Activated naive CD8-positive, alpha-beta T cell treated with anti-CD3 and anti-CD28 coated beads, Interleukin-2, amount 10 ng/mL, durations not matched to agents 7 days and 5 days (primary cell): ENCODE data around the gene EDC4. TPM values are rescaled to one million over a fixed set of nuclear protein-coding genes. Genes with fewer than 3 reads are reported as not detected.
"Not testable (repeated sequence)": the region's sequence is repeated elsewhere in the genome, so short reads cannot be mapped to it uniquely, and the experiment has no call there.

Experiments used
- ATAC-seq: fragments of 150-1000 bp; cut with Tn5 transposase; one replicate; pipeline ENCODE4 v1.10.0; 2021; ENCODE audit warnings: low read depth, moderate library complexity
- POLR2A ChIA-PET: fragments of 350-600 bp; sonication (Branson Sonifier 250); formaldehyde crosslinking; loops from one replicate; lab custom pipeline; 2021; ENCODE audit warnings: antibody characterized with exemption; lab: Charles Lee
- DNase-seq: peaks from one replicate; pipeline ENCODE4 v3.0.0; 2021
- H3K27ac Mint-ChIP-seq: one replicate; pipeline ENCODE4 v1.8.0; 2022; ENCODE audit warnings: mild to moderate bottlenecking, mixed read lengths
- H3K27me3 Mint-ChIP-seq: one replicate; pipeline ENCODE4 v1.8.0; 2022; ENCODE audit warnings: mild to moderate bottlenecking, moderate library complexity, mixed read lengths
- H3K36me3 Mint-ChIP-seq: one replicate; pipeline ENCODE4 v1.8.0; 2021; ENCODE audit warnings: mild to moderate bottlenecking, mixed read lengths
- H3K4me1 Mint-ChIP-seq: one replicate; pipeline ENCODE4 v1.8.0; 2021; ENCODE audit warnings: mixed read lengths
- H3K4me3 Mint-ChIP-seq: one replicate; pipeline ENCODE4 v1.8.0; 2022; ENCODE audit warnings: mild to moderate bottlenecking, moderate library complexity, mixed read lengths
- H3K9me3 Mint-ChIP-seq: one replicate; pipeline ENCODE4 v1.8.0; 2021; ENCODE audit warnings: mixed read lengths
- total RNA-seq, 2 experiments: library from RNA; stranded (reverse); gene quantifications; one replicate each; pipeline ENCODE4 v1.2.3, GENCODE V29; 2021

The EDC4 gene, protein sequence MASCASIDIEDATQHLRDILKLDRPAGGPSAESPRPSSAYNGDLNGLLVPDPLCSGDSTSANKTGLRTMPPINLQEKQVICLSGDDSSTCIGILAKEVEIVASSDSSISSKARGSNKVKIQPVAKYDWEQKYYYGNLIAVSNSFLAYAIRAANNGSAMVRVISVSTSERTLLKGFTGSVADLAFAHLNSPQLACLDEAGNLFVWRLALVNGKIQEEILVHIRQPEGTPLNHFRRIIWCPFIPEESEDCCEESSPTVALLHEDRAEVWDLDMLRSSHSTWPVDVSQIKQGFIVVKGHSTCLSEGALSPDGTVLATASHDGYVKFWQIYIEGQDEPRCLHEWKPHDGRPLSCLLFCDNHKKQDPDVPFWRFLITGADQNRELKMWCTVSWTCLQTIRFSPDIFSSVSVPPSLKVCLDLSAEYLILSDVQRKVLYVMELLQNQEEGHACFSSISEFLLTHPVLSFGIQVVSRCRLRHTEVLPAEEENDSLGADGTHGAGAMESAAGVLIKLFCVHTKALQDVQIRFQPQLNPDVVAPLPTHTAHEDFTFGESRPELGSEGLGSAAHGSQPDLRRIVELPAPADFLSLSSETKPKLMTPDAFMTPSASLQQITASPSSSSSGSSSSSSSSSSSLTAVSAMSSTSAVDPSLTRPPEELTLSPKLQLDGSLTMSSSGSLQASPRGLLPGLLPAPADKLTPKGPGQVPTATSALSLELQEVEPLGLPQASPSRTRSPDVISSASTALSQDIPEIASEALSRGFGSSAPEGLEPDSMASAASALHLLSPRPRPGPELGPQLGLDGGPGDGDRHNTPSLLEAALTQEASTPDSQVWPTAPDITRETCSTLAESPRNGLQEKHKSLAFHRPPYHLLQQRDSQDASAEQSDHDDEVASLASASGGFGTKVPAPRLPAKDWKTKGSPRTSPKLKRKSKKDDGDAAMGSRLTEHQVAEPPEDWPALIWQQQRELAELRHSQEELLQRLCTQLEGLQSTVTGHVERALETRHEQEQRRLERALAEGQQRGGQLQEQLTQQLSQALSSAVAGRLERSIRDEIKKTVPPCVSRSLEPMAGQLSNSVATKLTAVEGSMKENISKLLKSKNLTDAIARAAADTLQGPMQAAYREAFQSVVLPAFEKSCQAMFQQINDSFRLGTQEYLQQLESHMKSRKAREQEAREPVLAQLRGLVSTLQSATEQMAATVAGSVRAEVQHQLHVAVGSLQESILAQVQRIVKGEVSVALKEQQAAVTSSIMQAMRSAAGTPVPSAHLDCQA (N-terminal part only)
- total RNA-seq: 100 to 1,000 TPM; 119 to 130 TPM

DNA sequence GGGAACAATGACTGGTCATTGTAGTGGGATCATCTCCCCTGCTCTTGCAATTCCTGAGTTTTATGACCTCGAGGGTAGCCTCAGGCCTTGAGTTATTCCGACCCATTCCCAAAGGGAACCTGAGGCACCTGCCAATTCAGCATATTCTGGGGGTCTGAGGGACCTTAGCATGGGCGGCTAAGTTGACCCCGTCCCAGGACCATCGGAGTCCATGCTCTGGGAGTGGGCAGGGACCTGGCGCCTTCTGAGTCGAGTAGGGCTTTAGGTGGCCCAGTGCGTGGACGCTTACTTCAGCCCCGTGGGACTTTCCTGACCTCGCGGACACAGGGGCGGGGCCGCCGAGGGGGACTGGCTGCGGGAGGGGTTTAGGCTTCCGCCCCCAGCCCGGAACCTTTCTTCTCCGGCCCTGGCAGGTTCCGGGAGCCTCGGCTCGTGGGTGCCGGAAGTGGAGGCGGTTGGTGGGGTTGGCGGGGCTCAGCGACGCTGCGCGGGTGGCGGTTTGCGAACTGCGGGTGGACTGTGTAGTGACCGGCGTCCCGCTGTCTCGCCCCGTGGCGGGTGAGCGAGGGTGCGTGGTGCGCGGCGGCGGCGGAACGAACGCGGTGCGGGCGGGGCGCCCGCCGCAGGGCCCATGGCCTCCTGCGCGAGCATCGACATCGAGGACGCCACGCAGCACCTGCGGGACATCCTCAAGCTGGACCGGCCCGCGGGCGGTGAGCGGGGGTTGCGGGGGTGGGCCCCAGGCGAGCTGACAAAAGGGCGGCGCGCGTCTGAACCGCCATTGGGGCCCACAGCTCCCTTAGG, at the start of gene EDC4:
Gene EDC4 (plus strand): TSS at position 422 of the 804 bp plus-strand sequence. CDS start 210 bp downstream, at position 632.
- Mint-ChIP-seq H3K4me3 (peak within 1 kb of the TSS; percentile 89), H3K9me3 (no peaks in the 10 kb centered on the region), H3K27me3 (no peaks in the 10 kb centered on the region), H3K36me3 (peaks cover 7% of the 10 kb centered on the region), H3K4me1 (peaks cover 24% of the 10 kb centered on the region), H3K27ac (peak within 1 kb of the TSS; percentile 92)
- ATAC-seq (peak; percentile 87), DNase-seq (peak; percentile 96)
- POLR2A ChIA-PET: interaction anchor here (0.8 to 3.2 kb wide), 6 partner anchors 13 to 200 kb away, joined by 3 to 14 read pairs (median 4); partner anchors contain the start of genes CENPT and PSMB10

DNA sequence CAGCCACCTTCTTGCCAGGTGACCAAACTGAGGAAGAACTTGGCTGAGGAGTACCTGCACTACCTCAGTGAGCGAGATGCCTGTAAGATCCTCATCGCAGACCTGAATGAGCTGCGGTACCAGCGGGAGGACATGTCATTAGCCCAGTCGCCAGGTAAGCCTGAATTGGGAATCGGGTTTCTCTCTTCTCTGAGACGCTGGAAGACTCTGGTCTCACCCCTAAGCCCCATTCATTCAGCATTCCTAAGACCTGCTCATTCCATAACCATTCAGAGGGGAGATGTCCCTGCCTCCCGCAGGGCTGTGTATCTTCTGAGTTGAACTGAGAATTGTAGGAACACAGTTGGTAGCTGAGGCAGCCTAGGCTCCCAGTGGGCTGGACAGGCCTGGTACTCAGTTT, 47.7 kb upstream of the EDC4 start:
- H3K4me1 Mint-ChIP-seq: peaks cover 2% of the 10 kb centered on the region
- no peak overlapping the region for H3K27ac Mint-ChIP-seq
- no peak for ATAC-seq
- H3K4me3 Mint-ChIP-seq: no peak overlapping the region
- POLR2A ChIA-PET: no interaction called here
- no peaks in the 10 kb centered on the region for H3K9me3 Mint-ChIP-seq
- H3K36me3 Mint-ChIP-seq: peaks cover 2% of the 10 kb centered on the region
- no peaks in the 10 kb centered on the region for H3K27me3 Mint-ChIP-seq
- no peak for DNase-seq

DNA sequence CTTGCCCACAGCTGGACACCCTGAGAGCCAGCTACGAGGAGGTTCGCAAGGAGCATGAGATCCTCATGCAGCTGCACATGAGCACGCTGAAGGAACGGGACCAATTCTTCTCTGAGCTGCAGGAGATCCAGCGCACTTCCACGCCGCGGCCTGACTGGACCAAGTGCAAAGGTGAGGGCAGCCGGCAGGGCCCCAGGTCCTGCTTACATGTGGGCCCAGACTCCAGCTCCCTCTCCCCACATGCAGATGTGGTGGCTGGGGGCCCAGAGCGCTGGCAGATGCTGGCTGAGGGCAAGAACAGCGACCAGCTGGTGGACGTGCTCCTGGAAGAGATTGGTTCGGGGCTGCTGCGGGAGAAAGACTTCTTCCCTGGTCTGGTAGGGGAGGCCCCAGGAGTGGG, 46.9 kb upstream of the EDC4 start:
- ATAC-seq: no peak
- peaks cover 5% of the 10 kb centered on the region for H3K36me3 Mint-ChIP-seq
- H3K4me3 Mint-ChIP-seq: no peak overlapping the region
- H3K27ac Mint-ChIP-seq: no peak overlapping the region
- DNase-seq: no peak
- H3K9me3 Mint-ChIP-seq: no peaks in the 10 kb centered on the region
- no peaks in the 10 kb centered on the region for H3K27me3 Mint-ChIP-seq
- POLR2A ChIA-PET: interaction anchor here (1.3 kb wide), 1 partner anchor 17 kb away, joined by 3 read pairs; no protein-coding TSS in a partner anchor
- H3K4me1 Mint-ChIP-seq: peaks cover 2% of the 10 kb centered on the region

DNA sequence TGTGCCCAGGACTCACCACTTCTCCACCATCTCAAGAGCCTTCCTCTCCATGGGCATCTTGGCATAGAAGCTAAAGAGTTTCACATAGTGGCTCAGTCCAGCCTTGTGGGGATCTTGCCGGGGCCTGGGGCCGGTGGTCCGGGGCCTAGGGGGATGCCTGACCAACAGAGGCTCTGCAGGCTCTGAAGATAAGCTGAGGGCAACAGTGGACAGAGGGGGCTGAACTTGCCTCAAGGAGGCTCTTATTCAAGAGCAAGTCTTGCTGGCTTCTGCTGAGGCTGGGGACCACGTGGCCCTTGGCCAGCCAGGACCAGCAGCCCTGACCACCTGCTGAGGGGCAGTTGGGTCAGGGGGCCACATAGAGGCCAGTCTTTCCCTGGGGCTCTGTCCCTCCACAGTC, 44.2 kb upstream of the EDC4 start:
- Mint-ChIP-seq H3K36me3 (peaks cover 9% of the 10 kb centered on the region), H3K4me1 (peaks cover 10% of the 10 kb centered on the region), H3K9me3 (no peaks in the 10 kb centered on the region), H3K27ac (no peak overlapping the region), H3K4me3 (no peak overlapping the region), H3K27me3 (no peaks in the 10 kb centered on the region)
- no peak for ATAC-seq
- no peak for DNase-seq
- POLR2A ChIA-PET: no interaction called here

DNA sequence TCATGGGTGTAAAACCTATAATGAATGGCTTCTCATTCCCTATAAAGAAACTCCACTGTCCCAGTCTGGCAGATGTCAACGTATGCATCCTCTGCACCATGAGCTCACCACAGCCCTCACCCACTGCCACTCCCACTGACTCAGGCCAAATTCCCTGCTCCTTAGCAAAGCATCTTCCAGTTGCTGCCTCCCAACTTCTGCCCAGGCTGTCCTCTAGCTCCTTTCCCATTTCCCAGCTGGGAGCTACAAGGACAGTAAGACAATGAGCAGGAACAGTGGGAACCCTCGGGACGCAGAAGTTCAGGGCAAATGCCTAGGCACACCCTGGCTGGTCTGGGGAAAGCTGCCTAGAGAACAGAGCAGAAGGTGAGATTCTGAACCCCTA, 39.8 kb upstream of the EDC4 start:
- ATAC-seq (no peak), DNase-seq (no peak)
- Mint-ChIP-seq H3K27me3 (no peaks in the 10 kb centered on the region), H3K4me3 (peak overlapping the region; percentile 89), H3K9me3 (no peaks in the 10 kb centered on the region), H3K4me1 (peaks cover 14% of the 10 kb centered on the region), H3K27ac (peak overlapping the region; percentile 85), H3K36me3 (peaks cover 9% of the 10 kb centered on the region)
- POLR2A ChIA-PET: interaction anchor here (0.6 to 2.4 kb wide), 9 partner anchors 10 to 312 kb away, joined by 3 to 21 read pairs (median 6); partner anchors contain the start of genes CENPT, NUTF2, PSMB10 and RANBP10

DNA sequence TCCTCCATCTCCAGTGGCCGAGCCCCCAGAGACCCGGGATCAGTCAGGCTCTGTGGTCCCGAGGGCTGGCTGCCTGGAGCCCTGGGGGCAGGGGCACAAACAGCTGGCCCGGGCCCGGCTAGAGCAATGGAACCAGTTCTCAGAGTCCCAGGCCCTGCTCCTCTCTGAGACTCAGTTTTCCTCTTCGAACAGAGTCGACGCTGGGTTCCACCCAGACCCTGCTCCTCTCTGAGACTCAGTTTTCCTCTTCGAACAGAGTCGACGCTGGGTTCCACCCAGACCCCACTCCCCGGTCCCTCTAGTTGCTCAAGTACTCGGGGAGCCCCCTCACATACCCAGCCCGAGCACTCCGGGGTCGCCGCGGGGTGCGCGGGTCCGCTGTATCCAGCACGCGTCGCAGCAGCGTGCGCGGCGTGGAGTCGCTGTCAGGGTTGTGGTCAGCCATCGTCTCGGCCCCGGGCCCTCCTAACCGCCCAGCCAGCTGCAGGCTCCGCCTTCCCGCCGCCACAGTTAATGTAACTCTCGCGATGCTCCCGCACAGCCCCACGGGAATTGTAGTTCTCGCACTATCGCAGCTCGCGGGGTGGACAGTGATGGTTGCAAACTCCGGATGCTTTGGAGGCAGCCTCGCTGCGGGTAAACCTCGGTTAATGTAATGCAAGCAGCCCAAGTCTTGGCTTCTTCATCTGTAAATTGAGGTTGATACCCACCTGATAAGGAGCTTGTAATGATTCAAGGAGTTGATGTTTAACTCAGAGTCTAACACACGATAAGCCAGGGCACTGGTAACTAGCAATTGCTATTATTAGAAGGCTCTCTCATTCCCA, 39.2 kb upstream of the EDC4 start:
- ATAC-seq (peak; percentile 98), DNase-seq (peak; percentile 94)
- Mint-ChIP-seq H3K36me3 (peaks cover 9% of the 10 kb centered on the region), H3K27me3 (no peaks in the 10 kb centered on the region), H3K4me1 (peaks cover 14% of the 10 kb centered on the region), H3K27ac (peak overlapping the region; percentile 85), H3K4me3 (peak overlapping the region; percentile 89), H3K9me3 (no peaks in the 10 kb centered on the region)
- POLR2A ChIA-PET: interaction anchor here (0.6 to 2.4 kb wide), 13 partner anchors 9 to 312 kb away, joined by 3 to 21 read pairs (median 4); partner anchors contain the start of genes CENPT, NUTF2, PSMB10 and RANBP10

DNA sequence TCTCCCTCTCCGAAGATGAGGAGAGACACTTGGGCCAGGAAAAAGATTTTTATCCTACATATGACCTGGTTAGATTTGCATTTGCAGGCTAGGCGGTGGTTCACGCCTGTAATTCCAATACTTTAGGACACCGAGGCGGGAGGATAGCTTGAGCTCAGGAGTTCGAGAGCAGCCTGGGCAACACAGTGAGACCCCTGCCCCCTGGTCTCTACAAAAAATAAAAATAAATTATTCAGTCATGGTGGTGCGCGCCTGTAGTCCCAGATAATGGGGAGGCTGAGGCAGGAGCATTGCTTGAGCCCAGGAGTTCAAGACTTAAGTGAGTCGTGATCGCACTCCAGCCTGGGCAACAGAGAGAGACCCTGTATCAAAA, 38.6 kb upstream of the EDC4 start:
- H3K27ac Mint-ChIP-seq: peak overlapping the region; percentile 85
- peaks cover 9% of the 10 kb centered on the region for H3K36me3 Mint-ChIP-seq
- ATAC-seq (no peak), DNase-seq (no peak)
- H3K4me1 Mint-ChIP-seq: peaks cover 14% of the 10 kb centered on the region
- H3K27me3 Mint-ChIP-seq: no peaks in the 10 kb centered on the region
- peak overlapping the region; percentile 89 for H3K4me3 Mint-ChIP-seq
- H3K9me3 Mint-ChIP-seq: no peaks in the 10 kb centered on the region
- POLR2A ChIA-PET: interaction anchor here (0.6 to 2.4 kb wide), 12 partner anchors 8 to 313 kb away, joined by 3 to 21 read pairs (median 4); partner anchors contain the start of genes CENPT, NUTF2, PSMB10 and RANBP10

DNA sequence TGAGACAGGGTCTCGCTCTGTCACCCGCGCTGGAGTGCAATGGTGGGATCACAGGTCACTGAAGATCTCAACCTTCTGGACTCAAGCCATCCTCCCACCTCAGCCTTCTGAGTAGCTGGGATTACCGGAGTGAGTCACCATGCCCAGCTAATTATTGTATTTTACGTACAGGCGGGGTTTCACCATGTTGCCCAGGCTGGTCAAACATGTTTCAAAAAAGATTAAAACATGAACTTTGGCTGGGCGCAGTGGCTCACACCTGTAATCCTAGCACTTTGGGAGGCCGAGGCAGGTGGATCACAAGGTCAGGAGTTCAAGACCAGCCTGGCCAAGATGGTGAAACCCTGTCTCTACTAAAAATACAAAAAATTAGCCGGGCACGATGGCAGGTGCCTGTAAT, 35.7 kb upstream of the EDC4 start:
- H3K27me3 Mint-ChIP-seq, H3K4me3 Mint-ChIP-seq, H3K27ac Mint-ChIP-seq, ATAC-seq, DNase-seq, POLR2A ChIA-PET, H3K36me3 Mint-ChIP-seq, H3K9me3 Mint-ChIP-seq: not testable (repeated sequence)
- H3K4me1 Mint-ChIP-seq: peaks cover 19% of the 10 kb centered on the region

DNA sequence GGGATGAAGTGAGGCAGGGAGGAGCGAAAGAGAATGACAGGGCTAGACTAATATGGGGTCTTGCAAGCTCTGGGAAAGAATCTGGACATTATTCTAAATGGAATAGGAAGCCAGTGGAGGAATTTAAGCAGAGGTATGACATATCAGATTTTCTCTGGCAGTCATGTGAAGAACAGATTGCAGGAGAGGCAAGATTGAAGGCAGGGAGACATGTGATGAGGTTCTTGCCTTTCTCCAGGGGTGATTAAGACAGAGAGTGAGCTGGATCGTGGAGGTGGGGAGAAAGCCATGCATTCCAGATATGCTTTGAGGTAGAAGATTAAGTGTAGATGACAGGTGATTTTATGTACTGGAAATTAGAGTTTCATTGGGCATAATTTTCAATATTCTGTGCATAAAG, 35.0 kb upstream of the EDC4 start:
- H3K27ac Mint-ChIP-seq: no peak overlapping the region

DNA sequence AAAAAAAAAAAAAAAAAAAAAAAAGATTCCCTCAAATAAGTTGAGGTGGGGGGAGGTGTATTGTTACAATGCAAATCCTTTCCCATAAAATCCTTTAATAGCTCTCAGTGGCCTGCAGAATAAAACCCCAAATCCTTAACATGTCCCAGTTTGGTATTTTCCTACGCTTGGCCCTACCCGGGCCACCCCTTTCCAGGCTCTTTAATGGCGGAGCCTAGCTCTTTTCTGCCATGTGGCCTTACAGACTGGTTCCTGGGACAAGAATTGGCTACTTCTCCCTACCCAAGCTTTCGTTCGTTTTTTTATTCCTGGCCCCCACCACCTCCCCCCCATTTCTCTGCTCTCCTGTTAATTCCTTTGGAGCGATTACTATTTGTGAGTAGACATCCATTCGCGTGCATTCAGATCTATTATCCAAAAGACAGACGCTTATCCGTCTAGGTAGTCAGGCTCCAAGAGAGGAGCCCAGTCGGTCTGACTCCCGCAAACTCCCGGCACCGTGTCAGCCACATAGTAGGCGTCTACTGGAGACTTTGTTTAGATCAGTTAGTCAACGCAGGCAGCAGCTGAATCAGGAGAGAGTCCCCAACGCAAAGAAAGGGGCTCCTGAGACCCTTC, 31.5 kb upstream of the EDC4 start:
- H3K4me1 Mint-ChIP-seq: peaks cover 27% of the 10 kb centered on the region
- ATAC-seq: no peak
- POLR2A ChIA-PET: interaction anchor here (0.6 to 0.9 kb wide), 4 partner anchors 32 to 234 kb away, joined by 3 to 5 read pairs (median 4); partner anchors contain the start of gene EDC4
- H3K4me3 Mint-ChIP-seq: peak overlapping the region; percentile 92
- peaks cover 2% of the 10 kb centered on the region for H3K36me3 Mint-ChIP-seq
- DNase-seq: no peak
- peak overlapping the region; percentile 98 for H3K27ac Mint-ChIP-seq
- H3K9me3 Mint-ChIP-seq: no peaks in the 10 kb centered on the region
- H3K27me3 Mint-ChIP-seq: no peaks in the 10 kb centered on the region

More for the DNA sequence above, 35.0 kb upstream of the EDC4 start:
- ATAC-seq (no peak), DNase-seq (no peak)
- POLR2A ChIA-PET: no interaction called here
- H3K36me3 Mint-ChIP-seq: no peaks in the 10 kb centered on the region
- H3K9me3 Mint-ChIP-seq: no peaks in the 10 kb centered on the region
- H3K4me1 Mint-ChIP-seq: peaks cover 15% of the 10 kb centered on the region
- no peak overlapping the region for H3K4me3 Mint-ChIP-seq
- no peaks in the 10 kb centered on the region for H3K27me3 Mint-ChIP-seq
